ENCODE results near the gene NFKBIL1.
A peak's percentile ranks its signal among the peaks of the same experiment; 100 is the strongest.

NFKBIL1 gene

GRCh38 chr6:31534521-31535040, 12.8 kb upstream of the NFKBIL1 start:
- no peak for TF ChIP-seq CTCF (IDR thresholded peaks at IDR 0.05; ENCODE audit: insufficient read depth, low read depth, low read length, missing control alignments)

GRCh38 chr6:31535538-31536324, 11.7 kb upstream of the NFKBIL1 start:
- no peak for TF ChIP-seq CTCF (IDR thresholded peaks at IDR 0.05; ENCODE audit: insufficient read depth, low read depth, low read length, missing control alignments)
- H3K4me3 ChIP-seq (ENCODE audit: low read depth, low read length), result no peak overlapping the region
- no peak for DNase-seq (ENCODE audit: low read depth)

More at GRCh38 chr6:31534521-31535040, 12.8 kb upstream of the NFKBIL1 start:
- no peak for DNase-seq (ENCODE audit: low read depth)
- H3K4me3 ChIP-seq (ENCODE audit: low read depth, low read length), result no peak overlapping the region

DNA sequence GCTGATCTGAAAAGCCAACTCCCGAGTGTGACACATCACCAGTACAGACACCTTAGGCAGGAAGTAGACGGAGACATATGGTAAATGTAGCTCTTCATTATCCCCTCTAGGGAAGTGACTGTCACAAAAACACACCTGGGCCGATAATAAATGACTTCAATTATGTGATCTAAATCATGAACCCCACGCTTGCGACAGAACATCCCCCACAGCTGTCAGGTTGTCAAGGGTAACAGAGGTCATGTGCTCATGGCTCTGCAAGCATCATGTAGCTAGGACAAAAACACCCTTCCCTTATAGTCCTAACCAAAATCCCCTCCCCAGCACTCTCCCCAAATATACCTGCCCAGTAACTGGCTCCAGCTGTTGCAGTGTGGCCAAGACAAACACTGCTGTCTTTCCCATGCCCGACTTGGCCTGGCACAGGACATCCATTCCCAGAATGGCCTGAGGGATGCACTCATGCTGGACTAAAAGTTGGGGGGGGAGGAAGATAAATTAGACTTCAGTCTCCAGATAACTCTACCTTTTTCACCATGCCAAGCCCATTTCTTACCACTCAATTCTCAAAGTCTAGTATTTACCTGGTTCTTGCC, 8.5 kb upstream of the NFKBIL1 start:
- H3K4me3 ChIP-seq (ENCODE audit: low read depth, low read length), result peak overlapping the region; percentile 84
- DNase-seq (ENCODE audit: low read depth), result no peak
- no peak for TF ChIP-seq CTCF (IDR thresholded peaks at IDR 0.05; ENCODE audit: insufficient read depth, low read depth, low read length, missing control alignments)

DNA sequence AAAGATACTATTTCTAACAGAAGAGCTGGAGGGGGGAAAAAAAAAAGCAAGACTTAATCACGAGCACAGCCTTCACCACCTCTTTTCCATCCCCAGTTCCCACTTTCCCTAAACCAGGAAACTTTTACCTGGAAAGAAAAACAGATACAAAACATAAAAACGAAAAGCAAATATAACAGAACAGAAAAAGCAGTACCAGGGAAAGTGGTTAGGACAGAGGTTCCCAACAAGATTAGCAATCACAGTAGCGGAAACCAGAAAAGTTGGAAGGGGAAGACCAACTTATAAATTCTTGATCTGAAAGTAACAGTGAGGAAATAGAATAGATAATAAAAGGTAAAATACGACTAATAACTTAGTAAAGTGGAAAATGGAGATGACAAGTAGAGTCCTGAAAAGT, 6.8 kb upstream of the NFKBIL1 start:
- no peak for TF ChIP-seq CTCF (IDR thresholded peaks at IDR 0.05; ENCODE audit: insufficient read depth, low read depth, low read length, missing control alignments)
- no peak for DNase-seq (ENCODE audit: low read depth)
- H3K4me3 ChIP-seq (ENCODE audit: low read depth, low read length), result peak overlapping the region; percentile 84

DNA sequence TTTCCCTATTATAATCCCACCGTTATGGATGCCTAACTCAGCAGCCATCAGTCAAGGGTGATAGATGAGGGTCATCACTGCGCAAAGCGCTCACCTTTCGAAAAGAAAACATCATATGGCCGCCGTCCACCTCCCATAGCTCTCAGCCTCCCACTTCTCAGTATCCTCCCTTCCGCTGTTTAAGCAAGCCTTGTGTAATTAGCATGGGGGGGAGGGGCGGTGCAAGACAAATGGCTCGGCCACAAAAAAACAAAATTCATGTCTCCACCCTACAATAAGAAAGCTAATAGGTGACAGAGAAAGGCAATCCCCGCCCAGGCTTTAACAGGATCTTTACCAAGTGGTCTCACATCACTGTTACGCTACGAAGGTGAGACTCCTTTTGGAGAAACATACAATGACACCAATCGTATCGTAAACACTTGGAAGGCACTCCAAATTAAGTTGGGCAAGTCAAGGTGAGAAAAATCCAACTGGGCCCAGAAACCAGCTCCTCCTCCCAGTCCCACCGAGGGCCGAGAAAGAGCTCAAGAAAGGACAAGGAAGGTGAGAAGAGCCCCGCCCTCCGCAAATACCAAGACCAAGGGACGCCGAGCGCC, 6.2 kb upstream of the NFKBIL1 start:
- DNase-seq (ENCODE audit: low read depth), result peak; percentile 82
- TF ChIP-seq CTCF (IDR thresholded peaks at IDR 0.05; ENCODE audit: insufficient read depth, low read depth, low read length, missing control alignments), result no peak
- H3K4me3 ChIP-seq (ENCODE audit: low read depth, low read length), result peak overlapping the region; percentile 84

DNA sequence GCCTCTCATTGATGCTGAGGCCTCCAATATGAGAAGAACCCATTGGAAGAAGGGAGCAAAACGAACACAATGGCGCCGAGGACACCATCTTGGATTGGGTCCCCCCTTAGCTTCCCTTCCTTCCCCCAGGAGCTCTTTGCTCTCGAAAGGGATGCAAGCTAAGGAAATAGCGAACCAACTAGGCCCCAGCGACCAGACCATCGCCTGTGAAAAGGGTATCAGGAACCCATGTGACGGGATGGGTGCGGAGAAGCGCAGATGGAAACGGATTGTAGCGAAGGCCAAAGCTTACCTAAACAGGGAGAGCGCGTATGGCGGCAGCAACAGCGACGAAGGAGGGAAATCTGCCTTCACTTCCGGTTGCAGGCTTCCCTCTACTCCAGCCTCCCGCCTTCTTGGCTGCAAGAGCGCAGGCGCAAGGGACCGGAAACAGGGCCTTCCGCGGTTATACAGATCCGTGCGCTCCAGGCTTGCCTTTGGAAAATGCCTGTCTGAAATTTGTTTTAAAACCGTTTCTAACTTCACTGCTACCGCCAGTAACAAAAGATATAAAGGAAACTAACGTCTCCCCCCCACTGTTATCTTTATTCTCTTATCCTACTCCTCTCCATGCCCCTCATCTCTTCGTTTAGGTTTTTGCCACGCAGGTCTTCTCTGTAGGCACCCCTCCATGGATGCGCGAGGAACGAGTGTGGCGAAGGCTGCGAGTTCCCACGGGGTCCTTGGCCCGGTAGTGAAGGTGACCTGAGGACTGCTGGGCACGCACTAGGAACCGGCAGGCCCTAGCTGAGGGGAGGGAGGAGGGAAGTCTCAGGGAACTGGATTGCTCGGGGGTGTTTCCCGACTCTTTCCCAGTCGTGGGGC, 5.5 kb upstream of the NFKBIL1 start, which contains the start of gene DDX39B:
TSS of gene DDX39B (minus strand) at position 346 of the 864 bp plus-strand sequence. CDS start 1,471 bp downstream, outside the sequence.
- DNase-seq (ENCODE audit: low read depth), result peak; percentile 98
- H3K4me3 ChIP-seq (ENCODE audit: low read depth, low read length), result peak within 1 kb of the TSS; percentile 84
- no peak for TF ChIP-seq CTCF (IDR thresholded peaks at IDR 0.05; ENCODE audit: insufficient read depth, low read depth, low read length, missing control alignments)

All from GM12865 (cell line).